Stimulated activated CD8-positive, alpha-beta memory T cell treated with anti-CD3 and anti-CD28 coated beads, Interleukin-12 subunit alpha, Interleukin-12 subunit beta, amount 100 ng/mL, for 24 hours (primary cell): ENCODE results near the gene WLS.
"Not testable (repeated sequence)": the region's sequence is repeated elsewhere in the genome, so short reads cannot be mapped to it uniquely, and the experiment has no call there.

Source experiments
- DNase-seq: peaks from one replicate; pipeline ENCODE4 v3.0.0-alpha.2; 2020; ENCODE audit errors: extremely low read depth

The WLS gene

GRCh38 chr1:68232289-68233148, at the start of gene WLS:
Gene WLS, minus strand, starts transcription at chr1:68232523. Its CDS starts 224 bp downstream, at chr1:68232299.
- DNase-seq, result no peak

GRCh38 chr1:68280286-68280685, 48.0 kb upstream of the WLS start:
- DNase-seq, result no peak

- DNase-seq, result no peak
Measured at GRCh38 chr1:68279846-68280245, 47.5 kb upstream of the WLS start.

GRCh38 chr1:68278221-68278620, 45.9 kb upstream of the WLS start:
- DNase-seq, result no peak

GRCh38 chr1:68276448-68276847, 44.1 kb upstream of the WLS start:
- no peak for DNase-seq

- DNase-seq, result no peak
Measured at GRCh38 chr1:68273530-68273929, 41.2 kb upstream of the WLS start.

- DNase-seq, result no peak
Measured at GRCh38 chr1:68271596-68271995, 39.3 kb upstream of the WLS start.

- no peak for DNase-seq
Measured at GRCh38 chr1:68270951-68271350, 38.6 kb upstream of the WLS start.

GRCh38 chr1:68269637-68270430, 37.5 kb upstream of the WLS start:
- DNase-seq, result no peak

GRCh38 chr1:68268896-68269483, 36.7 kb upstream of the WLS start:
- no peak for DNase-seq

- DNase-seq, result not testable (repeated sequence)
Measured at GRCh38 chr1:68256824-68257223, 24.5 kb upstream of the WLS start.

GRCh38 chr1:68255301-68255700, 23.0 kb upstream of the WLS start:
- DNase-seq, result no peak

- no peak for DNase-seq
Measured at GRCh38 chr1:68254667-68255226, 22.4 kb upstream of the WLS start.

- no peak for DNase-seq
Measured at GRCh38 chr1:68237040-68237439, 4.7 kb upstream of the WLS start.

GRCh38 chr1:68234094-68234493, 1.8 kb upstream of the WLS start:
- DNase-seq, result no peak

GRCh38 chr1:68233202-68233601, 879 bp upstream of the WLS start:
- no peak for DNase-seq

GRCh38 chr1:68231627-68232288, 565 bp downstream of the WLS start:
- no peak for DNase-seq

GRCh38 chr1:68230901-68231626, 1.3 kb downstream of the WLS start:
- DNase-seq, result no peak

GRCh38 chr1:68230484-68230802, 1.9 kb downstream of the WLS start:
- DNase-seq, result no peak

- no peak for DNase-seq
Measured at GRCh38 chr1:68229650-68230483, 2.5 kb downstream of the WLS start.
